H1 (cell line): Measurements from ENCODE around the gene RAMACL. TPM values are rescaled to one million over a fixed set of nuclear protein-coding genes. Genes with fewer than 3 reads are reported as not detected.

Source experiments
- CTCF ChIA-PET: fragments of 300-600 bp; sonication (Branson Sonifier 250); formaldehyde crosslinking; loops from one replicate; lab custom pipeline; 2021; ENCODE audit not compliant: partially characterized antibody; lab: Charles Lee
- POLR2A ChIA-PET: fragments of 300-600 bp; sonication (Branson Sonifier 250); formaldehyde crosslinking; loops from one replicate; lab custom pipeline; 2021; ENCODE audit warnings: inconsistent platforms; ENCODE audit not compliant: partially characterized antibody; lab: Charles Lee
- DNase-seq, 2 experiments: peaks; one replicate each; pipeline versions ENCODE4 v3.0.0 to v3.0.0-alpha.2; 2010 to 2022; ENCODE audit warnings: low spot score in 2 of 2, low read depth in 1 of 2, mixed read lengths in 1 of 2
- FAIRE-seq: peaks from 2 replicates; lab custom pipeline; 2011; peaks lifted over from hg19 to GRCh38; lab: Jason Lieb, UNC
- H2AFZ ChIP-seq: 2 replicates; pipeline ENCODE4 v1.8.1; 2012; ENCODE audit warnings: low read length, inconsistent platforms
- H2AK5ac ChIP-seq: 2 replicates; pipeline ENCODE4 v1.6.1; 2013; ENCODE audit warnings: low read depth, low read length
- H2BK120ac ChIP-seq: replicated peaks from 2 replicates; pipeline ENCODE3; 2013; ENCODE audit warnings: low read depth, low read length, inconsistent platforms
- H2BK12ac ChIP-seq: 2 replicates; pipeline ENCODE4 v1.6.1; 2013; ENCODE audit warnings: low read depth, low read length
- H2BK15ac ChIP-seq: 2 replicates; pipeline ENCODE4 v1.6.1; 2013; ENCODE audit warnings: low read length
- H2BK20ac ChIP-seq: 2 replicates; pipeline ENCODE4 v1.6.1; 2013; ENCODE audit warnings: low read length
- H2BK5ac ChIP-seq: 2 replicates; pipeline ENCODE4 v1.6.1; 2013; ENCODE audit warnings: low read depth, low read length
- H3K14ac ChIP-seq: 2 replicates; pipeline ENCODE4 v1.6.1; 2013; ENCODE audit warnings: inconsistent platforms; ENCODE audit not compliant: insufficient read length
- H3K18ac ChIP-seq: 2 replicates; pipeline ENCODE4 v1.6.1; 2013; ENCODE audit warnings: low read length; ENCODE audit errors: extremely low read depth
- H3K23ac ChIP-seq: 2 replicates; pipeline ENCODE4 v1.6.1; 2013; ENCODE audit warnings: inconsistent platforms; ENCODE audit not compliant: insufficient read length
- H3K23me2 ChIP-seq: 2 replicates; pipeline ENCODE4 v1.6.1; 2013; ENCODE audit warnings: low read depth, low read length
- H3K27ac ChIP-seq: 2 replicates; pipeline ENCODE4 v1.6.1; 2011; ENCODE audit warnings: low read depth, low read length, inconsistent platforms
- H3K27me3 ChIP-seq, 4 experiments: replicated peaks in 1 of 4; 1 replicate in 1 of 4; 2 replicates in 3 of 4; pipeline versions ENCODE4 v1.6.1 to v1.8.1; 2011 to 2013; ENCODE audit warnings: low read length in 3 of 4, mild to moderate bottlenecking in 3 of 4, inconsistent platforms in 2 of 4, mixed read lengths in 2 of 4, moderate library complexity in 1 of 4; ENCODE audit not compliant: control insufficient read depth in 3 of 4, insufficient read depth in 3 of 4; ENCODE audit errors: extremely low read depth in 1 of 4
- H3K36me3 ChIP-seq, 4 experiments: 2 replicates each; pipeline versions ENCODE4 v1.6.1 to v1.8.1; 2011 to 2013; ENCODE audit warnings: mild to moderate bottlenecking in 4 of 4, low read length in 3 of 4, moderate library complexity in 2 of 4, control low read depth in 1 of 4, inconsistent platforms in 1 of 4; ENCODE audit not compliant: insufficient read depth in 4 of 4, control insufficient read depth in 2 of 4
- H3K4ac ChIP-seq: replicated peaks from 2 replicates; pipeline ENCODE3; 2013; ENCODE audit warnings: low read length, low read depth, mixed read lengths, inconsistent platforms; ENCODE audit not compliant: insufficient read length
- H3K4me1 ChIP-seq, 4 experiments: replicated peaks in 1 of 4; 1 replicate in 1 of 4; 2 replicates in 3 of 4; pipeline versions ENCODE4 v1.6.1 to v1.8.1; 2011 to 2013; ENCODE audit warnings: low read length in 3 of 4, inconsistent platforms in 2 of 4, mixed read lengths in 1 of 4; ENCODE audit not compliant: insufficient read depth in 4 of 4, control insufficient read depth in 3 of 4
- H3K4me2 ChIP-seq, 2 experiments: 2 replicates each; pipeline versions ENCODE4 v1.6.1 to v1.8.1; 2011 to 2013; ENCODE audit warnings: low read depth in 2 of 2, low read length in 2 of 2, control low read depth in 1 of 2, inconsistent platforms in 1 of 2, mild to moderate bottlenecking in 1 of 2; ENCODE audit not compliant: insufficient read depth in 1 of 2
- H3K4me3 ChIP-seq, 4 experiments: fragments of 200-600, 300-600 bp in 1 of 4; sonication (generic), shearing (Covaris generic), sonication (Bioruptor Twin) in 1 of 4; 2 replicates each; pipeline versions ENCODE4 v1.5.1 to v1.8.1; 2011 to 2016; ENCODE audit warnings: low read length in 4 of 4, low read depth in 3 of 4, control low read depth in 2 of 4, inconsistent platforms in 2 of 4, mild to moderate bottlenecking in 2 of 4, mixed read lengths in 1 of 4, moderate library complexity in 1 of 4; ENCODE audit not compliant: insufficient read depth in 2 of 4; ENCODE audit errors: extremely low read depth in 1 of 4
- H3K56ac ChIP-seq: replicated peaks from 2 replicates; pipeline ENCODE3; 2013; ENCODE audit warnings: low read depth, mild to moderate bottlenecking, mixed read lengths, low read length, inconsistent platforms; ENCODE audit not compliant: insufficient read length
- H3K79me1 ChIP-seq: 2 replicates; pipeline ENCODE4 v1.6.1; 2013; ENCODE audit warnings: low read depth, low read length, control low read depth
- H3K79me2 ChIP-seq, 2 experiments: 2 replicates each; pipeline versions ENCODE4 v1.6.1 to v1.8.1; 2012 to 2013; ENCODE audit warnings: low read length in 2 of 2, mild to moderate bottlenecking in 2 of 2, inconsistent platforms in 1 of 2; ENCODE audit not compliant: insufficient read depth in 2 of 2, control insufficient read depth in 1 of 2
- H3K9ac ChIP-seq, 4 experiments: replicated peaks in 1 of 4; 1 replicate in 1 of 4; 2 replicates in 3 of 4; pipeline versions ENCODE4 v1.6.1 to v1.8.1; 2011 to 2013; ENCODE audit warnings: low read depth in 3 of 4, low read length in 3 of 4, control low read depth in 2 of 4, mild to moderate bottlenecking in 2 of 4, moderate library complexity in 2 of 4, inconsistent platforms in 1 of 4; ENCODE audit errors: extremely low read depth in 1 of 4
- H3K9me3 ChIP-seq, 2 experiments: 2 replicates each; pipeline versions ENCODE4 v1.6.1 to v1.8.1; 2012 to 2013; ENCODE audit warnings: mild to moderate bottlenecking in 2 of 2, moderate library complexity in 2 of 2, control low read depth in 1 of 2, inconsistent platforms in 1 of 2, low read depth in 1 of 2, low read length in 1 of 2, mixed read lengths in 1 of 2; ENCODE audit not compliant: insufficient read depth in 2 of 2
- H4K20me1 ChIP-seq, 2 experiments: replicated peaks in 1 of 2; 2 replicates each; pipeline versions ENCODE3 to v1.8.1; 2011 to 2013; ENCODE audit warnings: inconsistent platforms in 2 of 2, low read length in 2 of 2, mild to moderate bottlenecking in 1 of 2; ENCODE audit not compliant: insufficient read depth in 2 of 2, control insufficient read depth in 1 of 2
- H4K5ac ChIP-seq: 2 replicates; pipeline ENCODE4 v1.6.1; 2013; ENCODE audit warnings: low read length, low read depth, mixed read lengths, inconsistent platforms; ENCODE audit not compliant: insufficient read length
- H4K8ac ChIP-seq: 2 replicates; pipeline ENCODE4 v1.8.0; 2013; ENCODE audit warnings: mild to moderate bottlenecking, moderate library complexity, low read length, inconsistent platforms; ENCODE audit not compliant: insufficient read depth; ENCODE audit errors: extremely low read depth
- H4K91ac ChIP-seq: replicated peaks from 2 replicates; pipeline ENCODE3; 2013; ENCODE audit warnings: low read length, mixed read lengths, inconsistent platforms; ENCODE audit not compliant: insufficient read length
- BCL11A ChIP-seq, 2 experiments: IDR thresholded peaks; one replicate each; pipeline ENCODE4 v1.6.1; 2011; ENCODE audit warnings: low read depth in 2 of 2, low read length in 2 of 2, mild to moderate bottlenecking in 2 of 2
- CEBPB ChIP-seq: IDR thresholded peaks from 2 replicates; pipeline ENCODE4 v1.6.1; 2012; ENCODE audit warnings: low read depth, low read length
- KDM4A ChIP-seq: IDR thresholded peaks from one replicate; pipeline ENCODE4 v1.7.1; 2012; ENCODE audit warnings: low read depth, mild to moderate bottlenecking, moderate library complexity, low read length, inconsistent platforms; ENCODE audit not compliant: severe bottlenecking
- NRF1 ChIP-seq: IDR thresholded peaks from 2 replicates; pipeline ENCODE4 v1.6.1; 2011; ENCODE audit warnings: mild to moderate bottlenecking, low read depth, low read length, improper control_type of control experiment
- RAD21 ChIP-seq, 2 experiments: IDR thresholded peaks in 1 of 2; conservative IDR thresholded peaks in 1 of 2; 2 replicates each; pipeline ENCODE4 v1.6.1; 2011; ENCODE audit warnings: low read depth in 2 of 2, low read length in 2 of 2, improper control_type of control experiment in 1 of 2, inconsistent platforms in 1 of 2, mild to moderate bottlenecking in 1 of 2, moderate library complexity in 1 of 2
- RNF2 ChIP-seq: fragments of 200-900, 300-1000 bp; sonication (generic); IDR thresholded peaks from 2 replicates; pipeline ENCODE4 v1.7.1; 2016; ENCODE audit warnings: borderline replicate concordance, low read depth, mild to moderate bottlenecking, antibody characterized with exemption, low read length; ENCODE audit not compliant: poor library complexity, severe bottlenecking; ENCODE audit errors: missing control alignments
- RXRA ChIP-seq: IDR thresholded peaks from 2 replicates; pipeline ENCODE4 v1.6.1; 2011; ENCODE audit warnings: low read depth, mild to moderate bottlenecking, low read length, moderate library complexity; ENCODE audit not compliant: insufficient read depth
- SIX5 ChIP-seq: IDR thresholded peaks from 2 replicates; pipeline ENCODE4 v1.6.1; 2011; ENCODE audit warnings: mild to moderate bottlenecking, low read depth, low read length
- SUZ12 ChIP-seq: fragments of 200-600 bp; sonication (generic); IDR thresholded peaks from 2 replicates; pipeline ENCODE4 v1.6.1; 2012; ENCODE audit warnings: mild to moderate bottlenecking, inconsistent platforms, low read length, moderate library complexity, mixed read lengths
- TEAD4 ChIP-seq: IDR thresholded peaks from 2 replicates; pipeline ENCODE4 v1.6.1; 2012; ENCODE audit warnings: low read depth, low read length, inconsistent platforms, mixed read lengths
- WGBS, 2 experiments: shearing (Covaris generic) in 1 of 2; methylation state at CpG; one replicate each; pipeline versions ENCODE4 v1.1.6 to v1.1.7; 2013 to 2015; ENCODE audit warnings: low lambda C conversion rate in 2 of 2, mixed read lengths in 2 of 2, inconsistent platforms in 1 of 2, low coverage in 1 of 2, missing lambda C conversion rate in 1 of 2; ENCODE audit not compliant: insufficient replicate concordance in 2 of 2, insufficient coverage in 1 of 2, insufficient read length in 1 of 2; ENCODE audit errors: extremely low coverage in 1 of 2, missing lambda C conversion rate in 1 of 2; 5-methylcytosine and 5-hydroxymethylcytosine counted together
- polyA plus RNA-seq, 7 experiments: library from polyadenylated mRNA; depleted of rRNA in 3 of 7; stranded (reverse) in 5 of 7; unstranded in 2 of 7; fragments of >200 nt in 5 of 7; fragments of 200-250 nt in 2 of 7; gene quantifications; 1 replicate in 5 of 7; 2 replicates in 1 of 7; 4 replicates in 1 of 7; pipeline versions ENCODE4 v1.2.1 to v1.2.3, GENCODE V29; 2011 to 2013; ENCODE audit warnings: missing spikeins in 2 of 7, mixed read lengths in 2 of 7
- total RNA-seq: library from RNA; stranded (reverse); fragmentation: NEBNext Ultra II Directional; extraction: Animal tissue kit (Norgen Biotek cat#: 25700); gene quantifications from 2 replicates; pipeline ENCODE4 v1.2.1, GENCODE V29; 2021

RAMACL gene
- total and polyA plus RNA-seq, 2 of the 8 experiments (the other 6 are each of a cell fraction or from before 2014, with no cell fraction given) = 0.23 to 0.97 TPM

DNA sequence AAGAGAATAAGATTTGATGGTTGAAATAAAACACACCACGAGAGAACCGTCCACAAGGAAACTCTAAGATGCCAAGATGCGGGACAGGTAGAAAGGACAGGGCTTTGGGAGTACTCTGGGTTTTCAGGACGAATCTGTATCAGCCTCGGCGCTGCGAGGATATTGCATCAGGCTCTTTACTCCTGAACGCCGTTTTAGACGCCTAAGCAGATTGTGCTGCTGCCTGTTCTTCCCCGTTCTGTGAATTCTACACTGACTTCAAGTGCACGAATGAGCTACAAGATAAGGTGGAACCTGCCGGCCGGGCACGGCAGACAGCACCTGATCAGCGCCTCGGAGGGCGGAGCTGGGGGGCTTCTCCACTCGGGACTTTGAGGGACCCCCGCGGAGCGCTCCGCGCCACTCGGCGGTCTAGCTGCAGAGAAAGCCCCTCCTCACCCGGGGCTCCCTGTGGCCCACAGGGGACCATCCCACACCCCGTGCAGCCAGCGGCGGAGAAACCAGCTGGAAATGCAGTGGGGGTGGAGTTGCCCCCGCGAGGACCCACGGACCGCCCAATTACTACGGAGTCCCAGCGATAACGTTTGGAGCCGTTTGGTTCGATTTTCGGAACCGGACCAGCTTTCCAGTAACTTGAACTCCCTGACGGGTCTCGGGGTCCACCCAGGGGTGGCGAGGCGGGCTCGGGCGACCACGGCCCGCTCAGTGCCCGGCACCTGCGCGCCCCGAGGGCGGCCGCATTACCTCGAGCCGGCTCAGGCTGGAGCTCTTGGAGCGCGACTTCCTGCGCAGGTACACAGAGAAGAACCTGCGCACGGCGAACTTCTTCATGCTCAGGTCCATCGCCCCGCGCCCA, 39.9 kb upstream of the RAMACL start:
- no peak overlapping the region for H2BK5ac ChIP-seq
- peak overlapping the region; percentile 39; the same call in 1 of the 2 replicates for H3K18ac ChIP-seq
- H4K8ac ChIP-seq = peak overlapping the region; percentile 89
- H3K9ac ChIP-seq = peak overlapping the region; percentile 55 to 69 (median 60)
- H2BK20ac ChIP-seq = no peak overlapping the region
- peaks cover 0 to 4% of the 10 kb centered on the region in 2 experiments for H4K20me1 ChIP-seq
- H2BK120ac ChIP-seq = no peak overlapping the region
- peak overlapping the region; percentile 14 for H3K4ac ChIP-seq
- H3K23ac ChIP-seq = no peak overlapping the region
- peaks cover 0 to 35% of the 10 kb centered on the region in 2 experiments; a peak in 2 of 4 replicates for H3K79me2 ChIP-seq
- FAIRE-seq (no peak), DNase-seq (no peak)
- no peak overlapping the region for H2BK12ac ChIP-seq
- peaks cover 0 to 31% (median 15%) of the 10 kb centered on the region in 4 experiments; a peak in 5 of 7 replicates for H3K27me3 ChIP-seq
- 4% methylated on average over 60 of the region's 66 CpGs; no CpG with 5 or more reads in 1 of the 2 experiments for WGBS, 2 experiments
- H3K36me3 ChIP-seq = no peaks in the 10 kb centered on the region
- peaks cover 2 to 16% (median 8%) of the 10 kb centered on the region in 4 experiments; a peak in 6 of 7 replicates for H3K4me1 ChIP-seq
- H2BK15ac ChIP-seq = no peak overlapping the region
- H3K4me2 ChIP-seq = peak overlapping the region; percentile 71 to 82
- no peak overlapping the region for H4K5ac ChIP-seq
- no peaks in the 10 kb centered on the region for H3K9me3 ChIP-seq
- no peak overlapping the region for H4K91ac ChIP-seq
- no peak overlapping the region for H3K56ac ChIP-seq
- peak overlapping the region; percentile 46; the same call in 1 of the 2 replicates for H3K27ac ChIP-seq
- H3K14ac ChIP-seq = no peak overlapping the region
- H3K23me2 ChIP-seq = peaks cover 7% of the 10 kb centered on the region
- peaks cover 3% of the 10 kb centered on the region; the same call in 1 of the 2 replicates for H3K79me1 ChIP-seq
- H2AFZ ChIP-seq = 0 out of 2 replicates have a peak overlapping the region, but pooled peaks have one; percentile 11
- peak overlapping the region; percentile 67 to 77 (median 76) for H3K4me3 ChIP-seq
- POLR2A ChIA-PET = interaction anchor here (0.8 to 2.7 kb wide), 20 partner anchors 9 to 459 kb away, joined by 3 to 19 read pairs (median 3); partner anchors contain the start of gene TBXT
- no peak overlapping the region for H2AK5ac ChIP-seq
- CTCF ChIA-PET = interaction anchor here (0.8 to 1.2 kb wide), 3 partner anchors 13 to 170 kb away, joined by 3 to 4 read pairs (median 3); no protein-coding TSS in a partner anchor
- TF ChIP-seq SIX5 (no peak), TEAD4 (no peak), NRF1 (peak; percentile 56), RAD21 (IDR thresholded peaks at IDR 0.05 in 1 of 2, conservative IDR thresholded peaks at IDR 0.05 in 1 of 2; ENCODE audit: low read depth in 2 of 2, low read length in 2 of 2) (peak in 1 of 2 experiments; percentile 14; a peak in 2 of 4 replicates), KDM4A (peak; percentile 90), SUZ12 (peak; percentile 57; the same call in 1 of the 2 replicates), RNF2 (no peak), BCL11A (IDR thresholded peaks at IDR 0.05; ENCODE audit: low read depth in 2 of 2, low read length in 2 of 2) (no peak), RXRA (no peak), CEBPB (peak; percentile 62; the same call in 1 of the 2 replicates)
